Urinary bladder (tissue), 4 donors: ENCODE results near the gene CALU. TPM values are rescaled to one million over a fixed set of nuclear protein-coding genes. Genes with fewer than 3 reads are reported as not detected.

Experiments used
- DNase-seq: peaks from one replicate; pipeline ENCODE4 v3.0.0-alpha.2; 2015; ENCODE audit errors: extremely low spot score
- H3K27ac ChIP-seq: one replicate; pipeline ENCODE4 v1.5.1; 2013; ENCODE audit warnings: low read depth, mild to moderate bottlenecking, moderate library complexity
- H3K36me3 ChIP-seq: one replicate; pipeline ENCODE4 v1.6.1; 2013; ENCODE audit warnings: mild to moderate bottlenecking, moderate library complexity; ENCODE audit not compliant: insufficient read depth
- H3K4me1 ChIP-seq: one replicate; pipeline ENCODE4 v1.6.1; 2013; ENCODE audit warnings: mild to moderate bottlenecking, moderate library complexity; ENCODE audit not compliant: insufficient read depth
- H3K4me3 ChIP-seq: one replicate; pipeline ENCODE4 v1.5.1; 2013; ENCODE audit warnings: low read depth, low read length
- WGBS: extraction: QIAGEN DNeasy Blood & Tissue Kit; methylation state at CpG from one replicate; pipeline ENCODE4 v1.1.7; 2013; 5-methylcytosine and 5-hydroxymethylcytosine counted together
- polyA plus RNA-seq: library from polyadenylated mRNA; stranded (reverse); fragments of 200-250 nt; gene quantifications from one replicate; pipeline ENCODE4 v1.2.3, GENCODE V29; 2013
- total RNA-seq: library from RNA; depleted of rRNA; stranded (reverse); fragments of >200 nt; gene quantifications from one replicate; pipeline ENCODE4 v1.2.3, GENCODE V29; 2014
- donor health status: healthy with polysubstance abuse.
- donor health status: healthy.

Gene CALU
- total and polyA plus RNA-seq, 2 donors, result 173 to 345 TPM

GRCh38 chr7:128791121-128791971 is 52.2 kb downstream of the CALU start, which contains the start of gene CCDC136:
Gene CCDC136, plus strand, starts transcription at chr7:128791968. Its CDS starts 444 bp downstream, at chr7:128792412.
- H3K36me3 ChIP-seq, result no peaks in the 10 kb centered on the region

GRCh38 chr7:128791972-128792327 is 52.8 kb downstream of the CALU start:
- WGBS, result 5% methylated on average over 9 of the region's 9 CpGs
- Histone ChIP-seq H3K4me3 (peak overlapping the region; percentile 88), H3K36me3 (no peaks in the 10 kb centered on the region), H3K4me1 (no peaks in the 10 kb centered on the region), H3K27ac (no peak overlapping the region)
- DNase-seq, result no peak

More at GRCh38 chr7:128791121-128791971, 52.2 kb downstream of the CALU start, which contains the start of gene CCDC136:
- Histone ChIP-seq H3K27ac (no peak within 1 kb of the TSS), H3K4me1 (no peaks in the 10 kb centered on the region), H3K4me3 (peak within 1 kb of the TSS; percentile 88)
- DNase-seq, result no peak
- WGBS, result under 1% methylated on average over 78 of the region's 80 CpGs

GRCh38 chr7:128792471-128793180 is 53.5 kb downstream of the CALU start:
- WGBS, result 49% methylated on average over 10 of the region's 10 CpGs
- no peak for DNase-seq
- H3K27ac ChIP-seq, result no peak overlapping the region
- no peak overlapping the region for H3K4me3 ChIP-seq
- H3K36me3 ChIP-seq, result no peaks in the 10 kb centered on the region
- H3K4me1 ChIP-seq, result no peaks in the 10 kb centered on the region

- WGBS, result 93% methylated on average over 5 of the region's 5 CpGs
- DNase-seq, result no peak
- Histone ChIP-seq H3K27ac (no peak overlapping the region), H3K4me1 (no peaks in the 10 kb centered on the region), H3K4me3 (no peak overlapping the region), H3K36me3 (no peaks in the 10 kb centered on the region)
These were observed 54.0 kb downstream of the CALU start for GRCh38 chr7:128793181-128793547.

GRCh38 chr7:128794020-128794419 is 54.9 kb downstream of the CALU start:
- H3K4me1 ChIP-seq, result no peaks in the 10 kb centered on the region
- no peak overlapping the region for H3K27ac ChIP-seq
- no peaks in the 10 kb centered on the region for H3K36me3 ChIP-seq
- no peak overlapping the region for H3K4me3 ChIP-seq
- no peak for DNase-seq
- WGBS, result 78% methylated on average over 3 of the region's 3 CpGs

- Histone ChIP-seq H3K27ac (no peak overlapping the region), H3K36me3 (no peaks in the 10 kb centered on the region), H3K4me3 (no peak overlapping the region), H3K4me1 (no peaks in the 10 kb centered on the region)
- no peak for DNase-seq
- WGBS, result 96% methylated on average over 8 of the region's 8 CpGs
These were observed 55.3 kb downstream of the CALU start for GRCh38 chr7:128794436-128794835.

- no peak for DNase-seq
- H3K27ac ChIP-seq, result no peak overlapping the region
- H3K4me3 ChIP-seq, result no peak overlapping the region
- H3K4me1 ChIP-seq, result no peaks in the 10 kb centered on the region
- H3K36me3 ChIP-seq, result no peaks in the 10 kb centered on the region
- WGBS, result 76% methylated on average over 4 of the region's 4 CpGs
These were observed 56.0 kb downstream of the CALU start for GRCh38 chr7:128795129-128795528.

- H3K4me3 ChIP-seq, result no peak overlapping the region
- DNase-seq, result no peak
- H3K36me3 ChIP-seq, result no peaks in the 10 kb centered on the region
- 45% methylated on average over 5 of the region's 5 CpGs for WGBS
- H3K27ac ChIP-seq, result no peak overlapping the region
- H3K4me1 ChIP-seq, result no peaks in the 10 kb centered on the region
These were observed 57.2 kb downstream of the CALU start for GRCh38 chr7:128796327-128796726.

- H3K4me1 ChIP-seq, result no peaks in the 10 kb centered on the region
- DNase-seq, result no peak
- WGBS, result 82% methylated on average over 2 of the region's 2 CpGs
These were observed 60.3 kb downstream of the CALU start for GRCh38 chr7:128799451-128799850.

GRCh38 chr7:128800567-128800966 is 61.4 kb downstream of the CALU start:
- Histone ChIP-seq H3K27ac (no peak overlapping the region), H3K4me3 (no peak overlapping the region), H3K4me1 (no peaks in the 10 kb centered on the region), H3K36me3 (no peaks in the 10 kb centered on the region)
- WGBS, result 91% methylated on average over 3 of the region's 3 CpGs
- DNase-seq, result no peak

More at GRCh38 chr7:128799451-128799850, 60.3 kb downstream of the CALU start:
- Histone ChIP-seq H3K4me3 (no peak overlapping the region), H3K36me3 (no peaks in the 10 kb centered on the region), H3K27ac (no peak overlapping the region)

- H3K4me3 ChIP-seq, result no peak overlapping the region
- 96% methylated on average over 9 of the region's 9 CpGs for WGBS
- no peak for DNase-seq
- no peaks in the 10 kb centered on the region for H3K4me1 ChIP-seq
- H3K36me3 ChIP-seq, result no peaks in the 10 kb centered on the region
- H3K27ac ChIP-seq, result no peak overlapping the region
These were observed 61.8 kb downstream of the CALU start for GRCh38 chr7:128801003-128801402.

GRCh38 chr7:128801667-128802418 is 62.7 kb downstream of the CALU start:
- Histone ChIP-seq H3K27ac (no peak overlapping the region), H3K36me3 (no peaks in the 10 kb centered on the region), H3K4me3 (no peak overlapping the region), H3K4me1 (no peaks in the 10 kb centered on the region)
- no peak for DNase-seq
- WGBS, result 85% methylated on average over 2 of the region's 2 CpGs

GRCh38 chr7:128804484-128804883 is 65.3 kb downstream of the CALU start:
- H3K4me3 ChIP-seq, result no peak overlapping the region
- WGBS, result 85% methylated on average over 6 of the region's 6 CpGs
- H3K4me1 ChIP-seq, result no peaks in the 10 kb centered on the region
- H3K36me3 ChIP-seq, result no peaks in the 10 kb centered on the region
- H3K27ac ChIP-seq, result no peak overlapping the region
- DNase-seq, result no peak
